SJSA1 (cell line): ENCODE data around the gene SCARF2. TPM values are rescaled to one million over a fixed set of nuclear protein-coding genes. Genes with fewer than 3 reads are reported as not detected.
A peak's percentile ranks its signal among the peaks of the same experiment; 100 is the strongest.

Experiments used
- DNase-seq, 2 experiments: peaks; one replicate each; pipeline ENCODE4 v3.0.0-alpha.2; 2015 to 2020; ENCODE audit warnings: low spot score in 2 of 2, low read depth in 1 of 2
- H3K27ac ChIP-seq: fragments of 250-450 bp; sonication (Bioruptor Pico); 2 replicates; pipeline ENCODE4 v1.5.1; 2020; ENCODE audit warnings: mild to moderate bottlenecking, moderate library complexity
- H3K27me3 ChIP-seq: fragments of 250-450 bp; sonication (Bioruptor Pico); replicated peaks from 2 replicates; pipeline ENCODE4 v1.5.1; 2020; ENCODE audit warnings: mild to moderate bottlenecking, moderate library complexity
- H3K36me3 ChIP-seq: fragments of 250-450 bp; sonication (Bioruptor Pico); 2 replicates; pipeline ENCODE4 v1.5.1; 2020; ENCODE audit warnings: mild to moderate bottlenecking
- H3K4me1 ChIP-seq: fragments of 250-450 bp; sonication (Bioruptor Pico); replicated peaks from 2 replicates; pipeline ENCODE4 v1.6.1; 2021; ENCODE audit warnings: mild to moderate bottlenecking
- H3K4me3 ChIP-seq: fragments of 250-450 bp; sonication (Bioruptor Pico); 2 replicates; pipeline ENCODE4 v1.5.1; 2020; ENCODE audit warnings: mild to moderate bottlenecking
- H3K9me3 ChIP-seq: fragments of 250-450 bp; sonication (Bioruptor Pico); replicated peaks from 2 replicates; pipeline ENCODE4 v1.5.1; 2020; ENCODE audit warnings: mild to moderate bottlenecking
- total RNA-seq: library from RNA; depleted of rRNA; stranded (reverse); fragments of >200 nt; shearing (Covaris generic); gene quantifications from 2 replicates; pipeline ENCODE4 v1.2.3, GENCODE V29; 2014

The SCARF2 gene
- total RNA-seq, 1 experiment from 2014 or later: 50.5 TPM

DNA sequence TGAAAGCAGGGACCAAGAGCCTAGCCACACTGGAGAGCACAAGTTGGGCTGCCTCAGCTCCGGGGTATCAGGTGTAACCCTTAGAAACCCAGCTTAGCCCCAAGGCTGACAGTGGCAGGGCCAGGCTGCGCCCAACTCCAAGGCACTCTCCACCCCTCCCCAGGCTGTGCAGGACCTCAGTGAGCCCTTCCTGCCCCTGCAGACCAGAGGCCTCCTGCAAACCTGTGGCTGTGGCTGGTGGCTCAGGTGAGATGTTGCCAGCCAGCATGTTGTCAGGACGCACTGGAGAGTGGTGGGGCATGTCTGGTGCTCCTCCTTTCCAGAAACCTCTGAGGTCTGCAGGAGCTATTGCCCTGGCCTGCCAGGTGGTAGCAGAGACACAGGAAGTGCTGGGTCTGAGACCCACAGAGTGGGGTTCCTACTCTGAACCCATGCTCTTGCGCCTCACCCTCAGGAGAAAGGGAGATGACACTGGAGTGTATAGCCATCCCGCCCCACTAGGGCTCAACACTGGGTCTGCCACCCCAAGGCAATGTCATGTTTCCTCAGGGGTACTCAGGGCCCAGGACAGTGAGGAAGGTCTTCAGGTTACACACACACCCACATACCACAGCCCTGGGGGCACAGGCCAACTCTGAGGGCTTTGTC, 2.4 kb upstream of the SCARF2 start:
- no peaks in the 10 kb centered on the region for H3K27me3 ChIP-seq
- H3K9me3 ChIP-seq: 0 out of 2 replicates have a peak, but pooled peaks cover 3% of the 10 kb centered on the region
- no peak overlapping the region for H3K27ac ChIP-seq
- H3K36me3 ChIP-seq: peaks cover 48% of the 10 kb centered on the region
- DNase-seq: no peak
- H3K4me3 ChIP-seq: no peak overlapping the region
- peaks cover 31% of the 10 kb centered on the region for H3K4me1 ChIP-seq

DNA sequence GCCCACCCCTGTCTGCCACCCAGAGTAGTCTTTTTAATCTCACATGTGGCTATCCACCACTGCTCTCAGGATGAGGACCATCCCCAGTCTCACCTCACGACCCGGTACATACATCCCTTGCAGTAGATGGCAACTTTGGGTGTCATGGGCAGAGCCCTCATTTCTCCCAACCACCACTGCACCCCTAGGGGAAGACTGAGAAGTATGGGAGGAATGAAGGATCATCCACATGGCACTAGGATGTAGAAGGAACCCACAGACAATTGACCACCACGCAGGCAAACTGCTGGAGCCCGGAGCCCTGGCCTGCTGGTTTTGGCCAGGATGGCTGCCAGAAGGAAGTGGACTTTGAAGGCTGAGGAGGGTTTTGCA, 1.9 kb upstream of the SCARF2 start:
- Histone ChIP-seq H3K4me3 (no peak overlapping the region), H3K4me1 (peaks cover 33% of the 10 kb centered on the region)

DNA sequence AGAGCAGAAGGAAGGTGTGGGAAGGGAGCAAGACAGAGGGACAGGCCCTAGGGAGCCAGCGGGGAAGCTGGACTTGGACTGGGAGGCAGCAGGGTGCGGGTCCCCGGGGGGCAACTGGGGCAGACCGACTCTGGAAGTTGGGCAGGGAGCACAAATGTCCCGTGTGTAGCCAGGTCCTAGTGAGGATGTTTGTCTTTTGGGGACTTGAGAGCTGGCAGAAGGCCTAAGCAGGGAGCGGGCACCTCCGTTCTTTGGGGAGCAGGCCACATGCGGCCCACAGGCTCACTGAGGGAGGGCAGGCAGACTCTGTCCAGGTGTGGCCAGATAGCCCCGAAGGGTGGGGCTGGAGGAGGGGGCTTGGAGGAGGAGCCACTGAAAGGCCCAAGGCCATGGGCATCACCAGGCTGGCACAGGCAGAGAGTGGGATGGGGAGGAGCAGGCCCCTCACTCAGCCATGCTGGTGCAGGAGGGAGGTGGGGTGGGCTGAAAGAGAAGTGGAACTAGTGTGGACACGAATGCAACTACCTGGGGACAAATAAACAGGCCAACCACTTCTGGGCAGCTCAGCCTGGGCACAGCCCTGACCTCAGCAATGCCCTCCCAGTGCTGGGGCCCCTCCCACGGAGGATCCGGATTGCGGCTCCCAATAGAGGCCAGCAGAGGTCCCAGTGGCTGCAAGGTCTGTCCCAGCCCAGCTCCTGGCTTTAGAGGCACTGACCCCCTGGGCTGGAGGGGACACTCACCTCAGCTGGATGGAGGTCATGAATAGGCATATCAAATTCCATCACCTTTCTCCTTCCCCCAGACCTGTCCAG, 1.3 kb upstream of the SCARF2 start:
- Histone ChIP-seq H3K36me3 (peaks cover 52% of the 10 kb centered on the region), H3K9me3 (0 out of 2 replicates have a peak, but pooled peaks cover 3% of the 10 kb centered on the region), H3K27ac (no peak overlapping the region), H3K4me3 (peak overlapping the region; percentile 88), H3K27me3 (no peaks in the 10 kb centered on the region), H3K4me1 (peaks cover 33% of the 10 kb centered on the region)
- peak in 1 of 2 experiments; percentile 39 for DNase-seq

More for the DNA sequence above, 1.9 kb upstream of the SCARF2 start:
- Histone ChIP-seq H3K27me3 (no peaks in the 10 kb centered on the region), H3K36me3 (peaks cover 50% of the 10 kb centered on the region), H3K27ac (no peak overlapping the region), H3K9me3 (0 out of 2 replicates have a peak, but pooled peaks cover 3% of the 10 kb centered on the region)
- DNase-seq: no peak

DNA sequence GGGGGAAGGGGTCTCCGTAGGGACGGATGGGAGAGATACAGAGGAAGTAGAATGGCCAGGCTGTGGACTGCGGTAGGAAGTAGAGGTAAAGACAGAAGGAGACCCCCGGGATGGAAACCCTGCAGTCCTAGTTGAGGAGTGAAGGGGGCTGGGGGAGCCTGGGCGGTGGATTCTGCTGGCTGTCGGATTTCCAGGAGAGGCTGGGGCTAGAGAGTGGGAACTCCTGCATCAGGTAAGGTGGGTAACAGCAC, 727 bp upstream of the SCARF2 start:
- H3K4me3 ChIP-seq: peak overlapping the region; percentile 88
- no peaks in the 10 kb centered on the region for H3K27me3 ChIP-seq
- H3K9me3 ChIP-seq: 0 out of 2 replicates have a peak, but pooled peaks cover 3% of the 10 kb centered on the region
- H3K36me3 ChIP-seq: peaks cover 56% of the 10 kb centered on the region
- H3K27ac ChIP-seq: peak overlapping the region; percentile 53
- peaks cover 33% of the 10 kb centered on the region for H3K4me1 ChIP-seq
- DNase-seq: no peak

DNA sequence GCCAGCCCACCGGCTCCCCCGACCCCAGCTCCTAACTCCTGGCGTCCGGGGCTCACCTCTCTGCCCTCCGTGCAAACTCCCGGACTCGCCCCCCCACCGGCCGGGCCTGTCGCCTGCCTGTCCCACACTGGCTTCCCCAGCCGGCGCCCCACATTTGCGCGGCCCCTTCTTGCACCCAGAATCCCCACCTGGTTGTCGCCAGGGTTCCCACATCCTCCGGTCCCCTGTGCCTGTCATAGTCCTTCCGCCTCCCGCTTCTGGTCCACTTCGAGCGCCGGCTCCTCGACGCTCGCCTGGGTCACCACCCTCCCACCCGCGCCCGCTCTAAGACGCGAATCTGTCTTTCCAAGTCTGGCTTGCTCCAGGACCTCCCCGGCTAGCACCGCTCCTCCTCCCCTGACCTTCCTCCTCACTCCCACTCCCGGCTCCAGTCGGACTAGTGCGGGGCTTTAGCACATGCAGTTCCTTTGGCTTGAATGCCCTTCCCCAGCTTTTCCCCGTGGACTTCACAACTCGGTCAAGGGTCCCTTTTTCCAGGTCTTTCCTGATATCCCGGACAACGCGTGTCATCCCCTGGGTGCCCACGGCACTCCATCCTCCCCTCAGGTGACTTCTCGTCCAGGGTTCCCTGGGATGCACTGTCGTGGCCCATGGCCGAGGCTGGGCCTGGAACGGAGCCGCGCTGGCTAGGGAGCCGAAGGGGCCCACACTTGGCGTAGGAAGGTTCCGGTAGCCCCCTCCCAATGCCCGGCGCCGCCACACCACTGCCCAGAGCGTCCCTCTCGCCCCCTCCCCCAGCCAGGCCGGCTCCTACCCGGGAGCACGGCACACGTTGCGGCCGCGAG, 635 bp downstream of the SCARF2 start:
- Histone ChIP-seq H3K27ac (peak overlapping the region; percentile 60), H3K36me3 (peaks cover 55% of the 10 kb centered on the region), H3K4me3 (peak overlapping the region; percentile 88), H3K27me3 (no peaks in the 10 kb centered on the region), H3K4me1 (peaks cover 33% of the 10 kb centered on the region), H3K9me3 (0 out of 2 replicates have a peak, but pooled peaks cover 3% of the 10 kb centered on the region)
- peak in 1 of 2 experiments; percentile 55 for DNase-seq

DNA sequence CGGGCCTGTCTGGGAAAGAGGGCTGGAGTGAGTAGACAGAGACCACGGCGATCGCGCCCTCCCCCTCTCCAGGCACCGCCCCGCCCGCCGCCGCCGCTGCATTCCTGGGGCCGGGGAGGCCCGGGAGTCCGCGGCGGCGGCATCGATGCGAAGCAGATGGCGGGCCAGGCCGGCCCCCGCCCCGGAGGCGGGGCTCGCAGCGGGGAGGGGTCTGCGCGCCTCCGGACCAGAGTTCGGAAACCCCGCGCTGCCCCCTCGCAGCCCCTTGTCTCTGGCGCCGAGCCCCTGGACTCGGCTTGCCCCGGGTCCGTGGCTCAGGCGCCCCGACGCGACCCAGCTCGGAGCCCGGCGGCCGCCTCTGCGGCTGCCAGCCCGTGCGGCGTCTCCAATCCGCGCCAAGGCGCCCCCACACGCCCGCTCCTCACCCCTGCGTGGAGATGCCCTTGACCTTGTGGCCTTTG, 1.3 kb downstream of the SCARF2 start:
- H3K4me3 ChIP-seq: peak overlapping the region; percentile 88
- peak; percentile 66 to 68 for DNase-seq
- 0 out of 2 replicates have a peak, but pooled peaks cover 3% of the 10 kb centered on the region for H3K9me3 ChIP-seq
- H3K4me1 ChIP-seq: peaks cover 33% of the 10 kb centered on the region
- peak overlapping the region; percentile 60 for H3K27ac ChIP-seq
- peaks cover 53% of the 10 kb centered on the region for H3K36me3 ChIP-seq
- no peaks in the 10 kb centered on the region for H3K27me3 ChIP-seq

DNA sequence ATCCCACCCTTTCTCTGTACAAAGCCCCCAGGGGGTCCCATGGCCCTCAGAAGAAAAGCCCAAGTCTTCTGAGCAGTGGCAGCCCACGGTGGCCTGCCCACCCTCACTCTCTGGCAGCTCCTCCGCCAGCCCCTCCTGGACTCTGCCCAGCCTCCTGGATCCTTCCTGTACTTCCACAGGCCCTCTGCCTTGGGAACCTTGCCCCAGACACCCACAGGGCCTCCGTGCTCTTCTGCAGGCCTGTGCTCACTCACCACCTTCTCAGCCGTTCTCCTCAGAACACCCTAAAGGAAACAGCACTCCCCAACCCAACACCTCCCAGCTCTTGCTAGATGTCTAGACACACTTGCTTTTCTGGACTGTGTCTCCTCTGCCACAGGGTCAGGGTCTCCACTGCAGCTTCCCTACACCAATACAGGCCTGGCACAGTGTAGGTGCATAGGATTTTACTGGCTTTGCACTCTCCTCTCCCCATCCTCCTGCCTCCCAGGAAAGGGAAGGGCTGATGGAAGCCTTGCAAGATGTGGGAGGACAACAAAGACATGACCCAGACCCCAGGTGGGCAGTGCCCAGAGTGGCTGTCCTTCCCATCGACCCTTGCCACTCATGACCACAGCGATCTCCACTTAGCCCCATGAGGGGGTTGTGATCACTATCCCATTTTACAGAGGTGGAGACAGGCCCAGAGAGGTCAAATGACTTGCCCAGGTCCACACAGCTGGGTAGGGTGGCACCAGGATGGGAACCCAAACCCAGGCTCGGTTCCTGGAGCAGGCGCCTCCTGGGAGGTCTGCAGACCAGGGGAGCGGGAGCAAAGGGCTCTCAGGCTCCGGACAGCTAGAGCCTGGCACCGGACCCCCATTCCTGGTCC, 2.0 kb downstream of the SCARF2 start:
- no peak for DNase-seq

DNA sequence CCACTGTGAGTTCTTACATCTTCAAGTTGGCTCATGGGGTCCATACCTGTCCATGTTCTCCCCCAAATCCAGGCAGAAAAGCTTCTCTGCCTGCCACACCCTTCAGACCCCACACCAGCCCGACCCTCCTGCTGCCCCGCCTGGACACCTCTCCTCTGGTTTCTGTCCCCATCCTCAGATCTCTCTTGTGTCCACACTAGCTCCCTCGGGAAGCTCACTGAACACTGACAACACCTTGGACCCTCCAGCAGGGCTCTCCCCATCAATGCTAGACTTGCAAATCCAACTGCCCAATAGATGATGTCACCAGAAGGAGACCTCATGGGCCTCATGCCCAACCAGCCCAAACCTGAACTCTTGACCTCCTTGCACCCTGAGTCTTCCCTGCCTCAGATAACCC, 2.9 kb downstream of the SCARF2 start:
- H3K27me3 ChIP-seq: no peaks in the 10 kb centered on the region
- no peak for DNase-seq
- H3K9me3 ChIP-seq: 0 out of 2 replicates have a peak, but pooled peaks cover 3% of the 10 kb centered on the region

More for the DNA sequence above, 2.0 kb downstream of the SCARF2 start:
- H3K4me1 ChIP-seq: peaks cover 33% of the 10 kb centered on the region
- peak overlapping the region; percentile 60 for H3K27ac ChIP-seq
- H3K9me3 ChIP-seq: 0 out of 2 replicates have a peak, but pooled peaks cover 3% of the 10 kb centered on the region
- peaks cover 60% of the 10 kb centered on the region for H3K36me3 ChIP-seq
- H3K27me3 ChIP-seq: no peaks in the 10 kb centered on the region
- peak overlapping the region; percentile 88 for H3K4me3 ChIP-seq

DNA sequence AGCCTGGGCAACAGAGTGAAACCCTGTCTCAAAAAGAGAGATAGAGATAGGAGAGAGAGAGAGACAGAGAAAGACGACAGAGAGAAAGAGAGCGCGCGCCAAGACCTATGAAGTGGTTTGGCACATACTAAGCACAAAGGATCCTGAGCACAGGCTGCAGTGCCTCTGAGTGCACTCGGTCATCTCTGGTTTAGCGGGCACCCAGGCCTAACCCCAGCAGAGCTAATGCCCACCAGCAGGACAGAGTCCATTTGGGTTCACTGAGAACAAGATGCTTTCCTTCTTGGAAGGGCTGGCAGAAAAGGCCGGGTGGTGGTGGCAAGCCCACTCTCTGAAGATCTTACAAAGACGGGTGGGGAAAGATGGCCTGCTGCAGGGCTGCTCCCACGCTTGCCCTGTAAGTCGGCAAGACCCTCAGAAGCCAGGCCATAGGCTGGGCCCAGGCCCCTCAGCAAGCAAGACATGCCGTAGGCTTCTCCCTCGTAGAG, 3.3 kb downstream of the SCARF2 start:
- DNase-seq: no peak
- Histone ChIP-seq H3K4me1 (peaks cover 33% of the 10 kb centered on the region), H3K36me3 (peaks cover 73% of the 10 kb centered on the region), H3K9me3 (0 out of 2 replicates have a peak, but pooled peaks cover 3% of the 10 kb centered on the region), H3K4me3 (no peak overlapping the region), H3K27ac (no peak overlapping the region), H3K27me3 (no peaks in the 10 kb centered on the region)

More for the DNA sequence above, 2.9 kb downstream of the SCARF2 start:
- peaks cover 69% of the 10 kb centered on the region for H3K36me3 ChIP-seq
- H3K4me3 ChIP-seq: no peak overlapping the region
- no peak overlapping the region for H3K27ac ChIP-seq
- peaks cover 33% of the 10 kb centered on the region for H3K4me1 ChIP-seq

DNA sequence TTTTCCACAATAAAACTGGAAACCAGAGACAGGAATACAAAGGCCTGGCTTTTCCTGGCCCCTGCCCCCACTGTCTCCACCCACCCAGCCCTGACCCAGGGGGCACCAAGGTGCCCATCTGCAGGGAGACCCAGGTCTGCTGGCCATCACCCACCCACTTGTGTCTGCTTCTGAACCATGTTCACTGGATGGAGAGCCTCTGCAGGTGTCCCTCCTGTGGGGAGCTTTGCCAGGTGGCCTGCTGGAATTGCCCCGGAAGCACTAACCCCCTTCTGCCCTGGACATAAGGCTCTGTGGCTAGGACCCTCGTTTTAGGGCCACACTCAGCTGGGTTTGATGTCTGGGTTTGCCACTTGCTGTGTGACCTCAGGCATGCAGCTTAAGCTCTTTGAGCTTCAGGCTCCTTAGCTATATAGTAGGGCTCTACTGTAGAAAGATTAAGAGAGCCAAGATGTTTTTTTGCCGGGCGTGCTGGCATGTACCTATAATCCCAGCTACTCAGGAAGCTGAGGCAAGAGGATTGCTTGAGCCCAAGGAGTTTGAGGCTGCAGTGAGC, 3.9 kb downstream of the SCARF2 start:
- H3K36me3 ChIP-seq: peaks cover 79% of the 10 kb centered on the region
- 0 out of 2 replicates have a peak, but pooled peaks cover 3% of the 10 kb centered on the region for H3K9me3 ChIP-seq
- H3K27ac ChIP-seq: no peak overlapping the region
- H3K4me3 ChIP-seq: no peak overlapping the region
- no peak for DNase-seq
- no peaks in the 10 kb centered on the region for H3K27me3 ChIP-seq
- peaks cover 28% of the 10 kb centered on the region for H3K4me1 ChIP-seq

DNA sequence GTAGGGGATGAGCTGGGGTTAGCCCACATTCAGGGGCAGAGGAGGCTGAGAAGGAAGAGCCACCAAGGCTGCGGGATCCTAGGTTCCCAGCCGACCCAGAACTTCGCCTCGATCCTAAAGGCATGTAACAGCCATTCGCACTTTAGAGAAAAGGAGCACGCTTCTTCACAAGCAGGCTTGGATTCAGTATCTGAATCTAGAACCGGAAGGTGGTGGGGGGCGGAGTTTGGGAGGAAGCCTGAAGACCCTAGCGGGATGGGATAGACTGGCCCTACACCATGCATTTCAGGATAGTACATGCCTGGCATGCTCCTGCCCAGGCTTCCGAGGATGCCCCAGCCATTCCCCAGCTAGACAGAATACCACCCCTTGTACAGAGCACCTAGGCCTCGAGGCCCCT, 4.4 kb downstream of the SCARF2 start:
- H3K27ac ChIP-seq: no peak overlapping the region
- H3K4me3 ChIP-seq: no peak overlapping the region
- H3K9me3 ChIP-seq: 0 out of 2 replicates have a peak, but pooled peaks cover 3% of the 10 kb centered on the region
- H3K4me1 ChIP-seq: peaks cover 23% of the 10 kb centered on the region
- H3K27me3 ChIP-seq: no peaks in the 10 kb centered on the region
- DNase-seq: no peak
- peaks cover 84% of the 10 kb centered on the region for H3K36me3 ChIP-seq

DNA sequence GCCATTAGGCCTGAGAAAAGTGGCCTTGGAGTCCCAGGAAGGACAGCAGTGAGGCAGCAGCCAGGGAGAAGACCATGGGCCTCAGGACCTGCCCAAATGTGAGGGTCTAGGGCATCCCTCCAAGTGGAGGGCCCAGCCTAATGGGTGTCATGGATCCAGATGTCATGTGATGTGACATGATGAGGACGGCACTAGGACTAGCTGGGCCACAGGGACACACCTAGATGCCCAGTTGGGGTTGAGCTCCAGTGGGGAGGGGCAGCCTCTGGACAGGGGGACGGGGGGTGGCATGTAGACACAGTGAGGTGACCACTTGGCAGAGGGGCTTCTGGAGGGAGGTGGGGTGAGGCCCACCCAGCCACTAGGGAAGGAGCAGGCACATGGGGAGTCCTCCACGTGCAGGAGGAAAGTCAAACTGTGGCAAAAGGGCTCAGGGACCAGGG, 5.4 kb downstream of the SCARF2 start:
- no peak for DNase-seq
- peaks cover 84% of the 10 kb centered on the region for H3K36me3 ChIP-seq
- peaks cover 18% of the 10 kb centered on the region for H3K4me1 ChIP-seq
- no peak overlapping the region for H3K27ac ChIP-seq
- H3K4me3 ChIP-seq: no peak overlapping the region
- no peaks in the 10 kb centered on the region for H3K9me3 ChIP-seq
- no peaks in the 10 kb centered on the region for H3K27me3 ChIP-seq
